Measurements from ENCODE around the gene CDR2.
A peak's percentile ranks its signal among the peaks of the same experiment; 100 is the strongest.
"Not testable (repeated sequence)": the region's sequence is repeated elsewhere in the genome, so short reads cannot be mapped to it uniquely, and the experiment has no call there.

The CDR2 gene

DNA sequence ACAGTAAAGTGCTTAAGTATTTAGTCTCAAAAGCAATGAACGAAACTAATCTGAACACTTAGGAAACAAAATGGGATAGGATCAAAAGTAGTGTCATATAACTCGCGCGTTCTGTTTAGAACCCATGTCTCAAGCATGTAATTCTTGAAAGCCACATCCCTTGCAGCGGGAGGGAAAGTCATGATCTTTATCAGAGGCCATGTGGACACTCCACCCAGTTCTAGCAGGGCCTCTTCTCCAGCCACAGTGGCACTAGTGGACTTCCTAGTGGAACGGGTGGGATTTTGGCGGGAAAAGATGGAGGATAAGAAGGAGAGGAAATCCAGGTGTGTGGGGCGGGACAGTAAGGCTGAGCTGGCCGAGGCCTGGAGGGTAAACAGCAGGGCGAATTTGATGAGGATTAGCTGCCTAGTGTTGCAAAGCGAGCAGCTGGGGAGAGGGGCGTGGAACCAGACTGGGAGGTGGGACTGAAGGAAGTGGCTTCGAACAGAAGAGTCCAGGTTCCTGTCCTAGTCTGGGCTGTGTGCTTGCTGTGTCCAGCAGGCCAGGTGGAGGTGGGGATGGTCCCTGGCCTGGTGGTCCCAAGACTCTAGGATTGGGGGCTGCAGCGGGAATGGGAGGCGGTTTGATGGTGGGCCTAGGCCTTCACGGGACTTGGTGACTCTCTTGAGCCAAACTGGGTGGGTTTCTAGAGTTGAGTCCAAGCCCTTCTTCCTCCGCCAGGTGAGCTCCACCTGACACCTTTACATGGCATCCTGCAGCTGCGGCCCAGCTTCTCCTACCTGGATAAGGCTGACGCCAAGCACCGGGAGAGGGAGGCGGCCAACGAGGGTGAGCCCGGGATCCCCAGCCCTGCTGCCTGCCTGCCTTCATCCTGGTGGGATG, 61.3 kb downstream of the CDR2 start:
- no peak for TF ChIP-seq POLR2A (IDR thresholded peaks at IDR 0.05; ENCODE audit: low read depth, low read length)
- TF ChIP-seq TAF1 (IDR thresholded peaks at IDR 0.05; ENCODE audit: borderline replicate concordance, low read depth, low read length), result no peak
- TF ChIP-seq POLR2AphosphoS5 (IDR thresholded peaks at IDR 0.05; ENCODE audit: low read depth, low read length), result no peak
- FAIRE-seq (no peak), DNase-seq (ENCODE audit: insufficient read length) (no peak)

DNA sequence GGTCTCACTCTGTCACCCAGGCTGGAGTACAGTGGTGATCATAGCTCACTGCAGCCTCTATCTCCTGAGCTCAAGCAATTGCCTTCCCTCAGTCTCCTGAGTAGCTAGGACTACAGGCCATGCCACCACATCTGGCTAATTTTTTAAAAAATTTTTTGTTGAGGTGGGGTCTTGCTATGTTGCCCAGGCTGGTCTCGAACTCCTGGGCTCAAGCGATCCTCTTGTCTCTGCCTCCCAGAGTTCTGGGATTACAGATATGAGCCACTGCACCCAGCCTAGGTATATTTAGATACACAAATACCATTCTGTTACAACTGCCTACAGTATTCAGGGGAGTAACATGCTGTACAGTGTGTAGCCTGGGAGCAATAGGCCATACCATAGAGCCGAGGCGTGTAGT, 62.9 kb downstream of the CDR2 start:
- FAIRE-seq (no peak), DNase-seq (ENCODE audit: insufficient read length) (no peak)
- no peak for TF ChIP-seq POLR2AphosphoS5 (IDR thresholded peaks at IDR 0.05; ENCODE audit: low read depth, low read length)
- no peak for TF ChIP-seq TAF1 (IDR thresholded peaks at IDR 0.05; ENCODE audit: borderline replicate concordance, low read depth, low read length)

DNA sequence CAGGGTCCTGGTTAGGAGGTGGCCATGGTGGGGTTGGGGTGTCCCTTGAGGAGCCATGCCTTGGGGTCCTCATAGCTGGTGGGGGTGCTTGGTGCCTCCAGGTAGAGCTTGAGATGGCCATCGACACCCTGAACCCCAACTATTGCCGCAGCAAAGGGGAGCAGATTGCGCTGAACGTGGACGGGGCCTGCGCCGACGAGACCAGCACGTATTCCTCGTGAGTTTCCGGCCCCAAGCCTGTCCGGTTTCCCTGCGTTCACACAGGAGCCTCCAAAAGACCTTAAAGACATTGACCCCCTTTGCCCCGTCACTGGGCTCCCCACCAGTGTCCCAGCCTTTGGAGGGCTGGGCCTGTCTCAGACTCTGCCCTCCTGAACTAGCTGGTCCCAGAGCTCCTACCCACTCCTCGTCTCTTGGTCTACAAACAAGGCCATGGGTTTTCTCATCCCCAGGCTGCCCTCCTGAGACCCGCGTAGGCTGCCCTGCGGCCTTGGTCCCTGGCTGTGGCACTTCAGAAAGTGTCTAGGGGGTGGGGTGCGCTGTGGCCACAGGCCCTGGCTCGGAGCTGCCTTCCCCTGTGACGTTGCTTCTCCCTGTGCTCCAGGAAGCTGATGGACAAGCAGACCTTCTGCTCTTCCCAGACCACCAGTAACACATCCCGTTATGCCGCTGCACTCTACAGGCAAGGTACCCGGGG, 65.4 kb downstream of the CDR2 start:
- FAIRE-seq, result no peak
- TF ChIP-seq POLR2A (IDR thresholded peaks at IDR 0.05; ENCODE audit: low read depth, low read length) (no peak), POLR2AphosphoS5 (IDR thresholded peaks at IDR 0.05; ENCODE audit: low read depth, low read length) (no peak), TAF1 (IDR thresholded peaks at IDR 0.05; ENCODE audit: borderline replicate concordance, low read depth, low read length) (no peak)

DNA sequence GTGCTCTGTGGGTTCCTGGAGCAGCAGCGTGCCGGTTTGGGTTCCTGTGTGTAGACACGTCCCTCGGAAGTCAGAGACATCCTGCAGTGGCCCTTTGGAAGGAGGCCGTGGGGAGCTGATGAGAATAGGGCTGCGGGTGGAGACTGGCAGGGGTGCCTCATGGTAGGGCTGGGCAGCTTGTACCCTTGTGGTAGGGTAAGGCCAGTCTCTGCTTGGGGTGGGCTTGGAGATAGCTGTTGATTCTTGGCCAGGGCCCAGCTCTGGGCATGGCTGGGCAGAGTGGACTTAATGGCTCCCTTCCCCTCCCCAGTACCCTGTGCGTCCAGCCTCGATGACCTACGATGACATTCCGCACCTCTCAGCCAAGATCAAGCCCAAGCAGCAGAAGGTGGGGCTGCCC, 66.6 kb downstream of the CDR2 start:
- DNase-seq (ENCODE audit: insufficient read length) (no peak), FAIRE-seq (no peak)

More for the DNA sequence above, 65.4 kb downstream of the CDR2 start:
- DNase-seq (ENCODE audit: insufficient read length), result no peak

DNA sequence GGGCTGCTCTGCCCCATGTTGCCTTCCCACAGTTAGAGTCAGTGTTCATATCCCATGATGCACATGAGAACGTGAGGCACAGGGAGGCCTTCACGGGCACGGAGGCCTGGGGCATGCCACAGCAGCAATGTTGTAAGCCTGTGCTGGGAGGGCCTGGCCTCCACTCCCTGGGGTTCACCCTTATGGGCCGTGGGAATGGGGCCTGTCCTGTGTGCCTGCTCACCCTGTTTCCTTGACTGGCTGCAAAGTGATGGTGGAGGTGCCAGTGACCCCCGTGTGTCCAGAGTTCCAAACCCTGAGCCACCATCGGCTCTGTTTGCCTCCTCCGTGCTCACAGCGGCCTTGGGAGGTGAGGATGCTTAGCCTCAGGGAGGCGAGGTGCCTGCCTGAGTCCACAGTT, 67.6 kb downstream of the CDR2 start:
- DNase-seq (ENCODE audit: insufficient read length), result no peak
- TF ChIP-seq POLR2AphosphoS5 (IDR thresholded peaks at IDR 0.05; ENCODE audit: low read depth, low read length) (0 out of 2 replicates have a peak, but pooled peaks have one; percentile 20), POLR2A (IDR thresholded peaks at IDR 0.05; ENCODE audit: low read depth, low read length) (no peak)
- no peak for FAIRE-seq

More for the DNA sequence above, 66.6 kb downstream of the CDR2 start:
- no peak for TF ChIP-seq TAF1 (IDR thresholded peaks at IDR 0.05; ENCODE audit: borderline replicate concordance, low read depth, low read length)
- TF ChIP-seq POLR2A (IDR thresholded peaks at IDR 0.05; ENCODE audit: low read depth, low read length), result no peak
- TF ChIP-seq POLR2AphosphoS5 (IDR thresholded peaks at IDR 0.05; ENCODE audit: low read depth, low read length), result no peak

DNA sequence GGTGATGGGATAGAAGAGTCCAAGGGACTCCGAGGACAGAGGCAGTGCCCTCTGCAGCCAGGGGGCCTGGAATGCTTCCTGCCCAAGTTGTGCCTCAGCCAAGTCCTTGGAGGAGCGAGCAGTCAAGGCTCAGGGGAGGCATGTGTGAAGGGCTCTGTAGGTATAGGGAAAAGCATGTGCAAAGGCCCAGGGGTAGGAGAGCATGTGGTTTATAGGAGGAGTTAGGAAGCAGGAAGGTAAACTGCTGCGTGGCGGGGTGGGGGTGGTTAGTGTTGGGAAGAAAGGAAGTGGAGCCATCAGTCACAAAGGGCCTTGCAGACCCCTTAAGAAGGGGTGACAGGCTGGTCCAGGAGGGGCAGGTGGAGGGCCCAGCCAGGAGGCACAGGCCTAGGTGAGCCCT, 70.0 kb downstream of the CDR2 start:
- no peak for FAIRE-seq
- TF ChIP-seq TAF1 (IDR thresholded peaks at IDR 0.05; ENCODE audit: borderline replicate concordance, low read depth, low read length), result no peak
- TF ChIP-seq POLR2A (IDR thresholded peaks at IDR 0.05; ENCODE audit: low read depth, low read length), result 0 out of 2 replicates have a peak, but pooled peaks have one; percentile 22

DNA sequence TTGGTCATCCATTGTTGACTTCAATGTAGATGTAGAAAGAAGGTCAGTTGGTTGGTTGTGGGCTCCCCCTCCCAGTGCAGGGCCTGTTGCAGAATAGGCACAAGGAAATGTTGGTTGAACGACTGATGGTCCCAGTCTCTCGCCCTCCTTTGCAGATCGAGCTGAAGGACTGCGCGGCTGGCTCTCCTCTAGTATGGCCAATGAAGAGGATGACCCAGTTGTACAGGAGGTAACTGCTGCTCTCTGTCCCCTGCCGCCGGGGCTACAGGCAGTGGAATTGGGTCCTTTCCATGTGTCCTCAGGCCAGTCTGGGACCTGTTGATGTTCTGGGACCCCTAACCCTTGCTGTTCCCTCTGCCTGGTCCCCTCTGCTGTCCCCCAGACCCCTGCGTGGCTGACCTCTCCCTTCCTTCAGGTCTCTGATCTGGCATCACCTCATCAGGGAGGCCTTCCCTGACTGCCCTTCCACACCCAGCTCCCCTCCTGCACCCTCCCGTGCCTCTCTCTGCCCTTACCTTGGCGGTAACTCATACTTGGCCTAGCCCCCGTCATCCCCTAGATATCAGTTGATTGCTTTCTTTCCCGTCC, 71.5 kb downstream of the CDR2 start:
- FAIRE-seq (no peak), DNase-seq (ENCODE audit: insufficient read length) (no peak)
- no peak for TF ChIP-seq POLR2AphosphoS5 (IDR thresholded peaks at IDR 0.05; ENCODE audit: low read depth, low read length)
- no peak for TF ChIP-seq TAF1 (IDR thresholded peaks at IDR 0.05; ENCODE audit: borderline replicate concordance, low read depth, low read length)
- no peak for TF ChIP-seq POLR2A (IDR thresholded peaks at IDR 0.05; ENCODE audit: low read depth, low read length)

More for the DNA sequence above, 70.0 kb downstream of the CDR2 start:
- no peak for DNase-seq (ENCODE audit: insufficient read length)

DNA sequence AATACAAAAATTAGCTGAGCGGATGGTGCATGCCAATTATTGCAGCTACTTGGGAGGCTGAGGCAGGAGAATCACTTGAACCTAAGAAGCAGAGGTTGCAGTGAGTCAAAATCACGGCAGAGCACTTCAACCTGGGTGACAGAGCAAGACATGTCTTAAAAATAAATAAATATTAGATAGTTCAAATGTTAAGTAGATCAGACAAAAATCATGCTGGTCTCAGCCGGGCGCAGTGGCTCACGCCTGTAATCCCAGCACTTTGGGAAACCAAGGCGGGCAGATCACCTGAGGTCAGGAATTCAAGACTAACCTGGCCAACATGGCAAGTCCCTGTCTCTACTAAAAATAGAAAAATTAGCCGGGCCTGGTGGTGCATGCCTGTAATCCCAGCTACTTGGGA, 73.0 kb downstream of the CDR2 start:
- not testable (repeated sequence) for FAIRE-seq; DNase-seq (ENCODE audit: insufficient read length)

DNA sequence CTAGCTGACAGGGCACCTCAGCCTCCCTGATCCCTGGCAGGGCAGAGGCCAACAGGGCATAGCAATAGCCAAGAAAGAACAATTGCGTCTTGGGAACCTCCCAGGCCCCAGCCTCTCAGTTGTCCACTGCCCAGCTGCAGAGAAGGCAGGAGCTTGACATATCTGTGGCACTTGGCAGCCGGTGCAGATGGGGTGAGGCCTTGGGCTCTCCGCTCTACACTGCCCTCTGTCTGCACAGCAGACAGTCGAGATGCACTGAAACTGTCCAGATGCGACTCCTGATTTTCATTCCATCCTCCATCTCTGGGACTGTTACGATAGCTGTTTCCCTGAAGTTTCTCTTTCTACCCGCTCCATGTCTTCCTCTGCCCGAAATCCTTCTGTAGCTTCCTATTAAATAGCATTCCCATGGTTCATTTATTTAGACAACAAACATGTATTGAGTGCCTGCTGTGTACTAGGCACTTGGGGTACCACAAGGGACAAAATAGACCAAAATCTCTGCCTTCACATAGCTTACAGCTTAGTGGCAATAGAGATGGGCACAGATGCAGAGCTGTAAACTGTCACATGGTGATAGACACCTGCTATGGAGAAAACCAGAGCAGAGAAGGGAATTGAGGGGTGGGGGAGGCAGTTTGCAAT, 73.9 kb downstream of the CDR2 start:
- TF ChIP-seq POLR2AphosphoS5 (IDR thresholded peaks at IDR 0.05; ENCODE audit: low read depth, low read length) (no peak), TAF1 (IDR thresholded peaks at IDR 0.05; ENCODE audit: borderline replicate concordance, low read depth, low read length) (no peak)
- no peak for FAIRE-seq
- DNase-seq (ENCODE audit: insufficient read length), result no peak

DNA sequence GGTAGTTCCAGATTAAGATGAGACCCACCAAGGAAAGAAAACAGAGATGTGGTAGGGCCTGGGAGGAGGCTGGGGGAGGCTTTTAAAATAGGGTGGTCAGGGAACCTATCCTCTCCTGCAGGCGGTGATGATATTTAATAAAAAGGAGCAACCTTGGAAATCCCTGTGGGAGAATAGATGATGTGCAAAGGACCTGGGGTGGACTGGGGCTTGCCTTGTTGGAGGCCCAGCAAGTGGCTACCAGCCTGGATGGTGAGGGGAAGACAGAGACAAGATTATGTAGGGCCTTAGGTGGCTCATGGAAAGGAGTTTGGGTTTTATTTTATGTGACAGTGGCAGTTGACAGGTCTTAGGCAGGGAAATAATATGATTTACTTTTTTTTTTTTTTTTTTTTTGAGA, 75.4 kb downstream of the CDR2 start:
- TF ChIP-seq POLR2A (IDR thresholded peaks at IDR 0.05; ENCODE audit: low read depth, low read length) (no peak), TAF1 (IDR thresholded peaks at IDR 0.05; ENCODE audit: borderline replicate concordance, low read depth, low read length) (no peak), POLR2AphosphoS5 (IDR thresholded peaks at IDR 0.05; ENCODE audit: low read depth, low read length) (no peak)
- DNase-seq (ENCODE audit: insufficient read length) (no peak), FAIRE-seq (no peak)

DNA sequence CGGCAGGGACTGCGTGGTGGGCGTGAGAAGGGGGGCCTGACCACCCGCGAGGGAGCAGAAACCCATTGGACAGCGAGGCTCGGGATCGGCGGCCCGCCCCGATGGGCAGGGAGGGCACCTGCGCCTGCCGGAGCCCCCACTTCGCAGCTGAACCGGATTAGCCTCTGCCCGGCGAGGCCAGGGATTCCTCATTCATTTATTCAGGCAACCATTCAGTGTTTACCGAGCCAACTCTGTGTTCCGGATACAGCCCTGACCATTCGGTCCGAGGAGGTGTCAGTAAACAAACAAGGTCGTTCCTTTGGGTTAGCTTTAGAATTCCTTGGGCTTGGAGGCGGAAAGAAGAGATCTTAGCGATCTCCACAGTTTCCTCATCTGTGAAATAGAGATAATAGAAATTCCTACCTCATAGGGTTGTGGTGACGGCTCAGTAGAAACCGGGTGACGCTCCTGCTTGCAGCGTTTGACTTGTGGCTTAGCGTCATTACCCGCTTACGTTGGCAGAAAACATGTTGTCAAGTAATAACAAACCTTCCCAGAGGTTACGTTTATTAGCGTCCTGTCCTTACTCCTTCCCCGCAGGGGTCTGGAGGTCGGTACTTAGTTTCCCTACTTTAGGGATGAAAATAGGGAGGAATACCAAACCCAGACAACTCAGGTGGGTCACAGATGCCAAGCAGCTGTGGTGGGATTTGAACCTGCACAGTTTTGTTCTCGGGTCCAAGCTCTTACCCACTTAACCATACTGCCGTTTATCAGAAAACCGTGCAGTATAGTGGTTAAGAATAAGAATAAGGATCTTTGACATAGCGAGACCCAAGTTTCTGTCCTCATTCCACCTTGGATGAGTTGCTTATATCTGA, 76.3 kb downstream of the CDR2 start:
- DNase-seq (ENCODE audit: insufficient read length), result peak; percentile 52
- FAIRE-seq, result peak; percentile 56
- TF ChIP-seq POLR2AphosphoS5 (IDR thresholded peaks at IDR 0.05; ENCODE audit: low read depth, low read length) (peak; percentile 96), POLR2A (IDR thresholded peaks at IDR 0.05; ENCODE audit: low read depth, low read length) (peak; percentile 79), TAF1 (IDR thresholded peaks at IDR 0.05; ENCODE audit: borderline replicate concordance, low read depth, low read length) (no peak)

Measured in GM12892 (cell line).